HepG2 (cell line): ENCODE measurements around the gene ZNF548. TPM values are rescaled to one million over a fixed set of nuclear protein-coding genes. Genes with fewer than 3 reads are reported as not detected.
A peak's percentile ranks its signal among the peaks of the same experiment; 100 is the strongest.

Experiments used
- ATF1 ChIP-seq: IDR thresholded peaks from 2 replicates; pipeline ENCODE4 v1.6.1; 2016; ENCODE audit warnings: mild to moderate bottlenecking, control low read depth
- CTCF ChIP-seq: sonication (generic); formaldehyde crosslinking; IDR thresholded peaks from 2 replicates; pipeline ENCODE4 v1.5.0; 2020; ENCODE audit warnings: mild to moderate bottlenecking, missing genetic modification reagents, moderate library complexity
- ELF3 ChIP-seq: IDR thresholded peaks from 2 replicates; pipeline ENCODE4 v1.6.1; 2016; ENCODE audit warnings: missing genetic modification reagents, missing compliant biosample characterization
- FOXK2 ChIP-seq: fragments of 450-650 bp; IDR thresholded peaks from 2 replicates; pipeline ENCODE4 v1.6.1; 2016
- FOXO4 ChIP-seq: sonication (generic); formaldehyde crosslinking; conservative IDR thresholded peaks from 2 replicates; pipeline ENCODE4 v1.8.1; 2023; ENCODE audit warnings: missing genetic modification reagents
- GABPB1 ChIP-seq: IDR thresholded peaks from 2 replicates; pipeline ENCODE4 v1.6.1; 2016; ENCODE audit warnings: mild to moderate bottlenecking, missing genetic modification reagents, moderate library complexity, missing compliant biosample characterization
- HNF1B ChIP-seq: sonication (generic); formaldehyde crosslinking; IDR thresholded peaks from 2 replicates; pipeline ENCODE4 v1.5.1; 2020; ENCODE audit warnings: mild to moderate bottlenecking, moderate library complexity, missing genetic modification reagents
- HNRNPLL ChIP-seq: fragments of 200-400 bp; formaldehyde crosslinking; IDR thresholded peaks from 2 replicates; pipeline ENCODE4 v1.6.1; 2017; ENCODE audit warnings: mild to moderate bottlenecking, low read depth, low read length; ENCODE audit not compliant: poor library complexity, severe bottlenecking
- HOXA9 ChIP-seq: sonication (generic); formaldehyde crosslinking; IDR thresholded peaks from 2 replicates; pipeline ENCODE4 v1.8.1; 2022; ENCODE audit warnings: missing genetic modification reagents, mild to moderate bottlenecking, moderate library complexity, borderline replicate concordance
- KLF16 ChIP-seq, 2 experiments: sonication (generic) in 1 of 2; formaldehyde crosslinking in 1 of 2; IDR thresholded peaks; 2 replicates each; pipeline versions ENCODE4 v1.6.1 to v1.8.0; 2016 to 2023; ENCODE audit warnings: missing genetic modification reagents in 2 of 2, missing compliant biosample characterization in 1 of 2
- MAF1 ChIP-seq: sonication (generic); formaldehyde crosslinking; IDR thresholded peaks from 2 replicates; pipeline ENCODE4 v1.5.0; 2020; ENCODE audit warnings: missing genetic modification reagents, borderline replicate concordance
- MLXIP ChIP-seq: sonication (generic); formaldehyde crosslinking; IDR thresholded peaks from 2 replicates; pipeline ENCODE4 v1.9.0; 2021; ENCODE audit warnings: missing genetic modification reagents, borderline replicate concordance
- MXD4 ChIP-seq: IDR thresholded peaks from 2 replicates; pipeline ENCODE4 v1.6.1; 2016; ENCODE audit warnings: mild to moderate bottlenecking, missing biosample characterization, missing genetic modification reagents
- MYNN ChIP-seq: sonication (generic); formaldehyde crosslinking; IDR thresholded peaks from 2 replicates; pipeline ENCODE4 v1.4.0; 2020; ENCODE audit warnings: mild to moderate bottlenecking, low read depth, missing genetic modification reagents
- NFE2L1 ChIP-seq: sonication (generic); formaldehyde crosslinking; IDR thresholded peaks from 2 replicates; pipeline ENCODE4 v1.4.0; 2020; ENCODE audit warnings: missing genetic modification reagents, mild to moderate bottlenecking, borderline replicate concordance
- NFKB2 ChIP-seq: sonication (generic); formaldehyde crosslinking; IDR thresholded peaks from 2 replicates; pipeline ENCODE4 v1.4.0; 2020; ENCODE audit warnings: missing genetic modification reagents, borderline replicate concordance
- NR2C2 ChIP-seq: sonication (generic); formaldehyde crosslinking; IDR thresholded peaks from 2 replicates; pipeline ENCODE4 v1.4.0; 2020; ENCODE audit warnings: missing genetic modification reagents, mild to moderate bottlenecking, moderate library complexity, borderline replicate concordance
- ZNF530 ChIP-seq: sonication (generic); formaldehyde crosslinking; IDR thresholded peaks from 2 replicates; pipeline ENCODE4 v1.5.0; 2020; ENCODE audit warnings: low read depth, mild to moderate bottlenecking, missing genetic modification reagents
- ZNF775 ChIP-seq: sonication (generic); formaldehyde crosslinking; IDR thresholded peaks from 2 replicates; pipeline ENCODE4 v1.4.0; 2020; ENCODE audit warnings: missing genetic modification reagents, mild to moderate bottlenecking, moderate library complexity, borderline replicate concordance
- ZNF788 ChIP-seq: sonication (generic); formaldehyde crosslinking; IDR thresholded peaks from 2 replicates; pipeline ENCODE4 v1.5.0; 2020; ENCODE audit warnings: mild to moderate bottlenecking, missing genetic modification reagents, borderline replicate concordance
- polyA plus RNA-seq, 8 experiments: library from polyadenylated mRNA; depleted of rRNA in 3 of 8; stranded (reverse) in 7 of 8; unstranded in 1 of 8; fragments of >200 nt; fragmentation: Illumina TruSeq in 4 of 8; extraction: Trizol in 4 of 8; gene quantifications; 2 replicates each; pipeline versions ENCODE4 v1.2.1 to v1.2.3, GENCODE V29; 2011 to 2016; ENCODE audit warnings: low read depth in 4 of 8, missing spikeins in 1 of 8, mixed read lengths in 1 of 8; ENCODE audit not compliant: insufficient read depth in 1 of 8
- total RNA-seq, 5 experiments: library from RNA; depleted of rRNA; stranded (reverse); fragments of >200 nt; fragmentation: Illumina TruSeq; extraction: Trizol; gene quantifications; 2 replicates each; pipeline ENCODE4 v1.2.3, GENCODE V29; 2016; ENCODE audit warnings: low read depth in 1 of 5

The ZNF548 gene
- total and polyA plus RNA-seq, 2 of the 13 experiments (the other 11 are each of a cell fraction or from before 2014, with no cell fraction given), result 19.6 to 24.9 TPM

GRCh38 chr19:57410877-57411671, 21.4 kb downstream of the ZNF548 start, which contains the start of gene ZNF17 (continued):
- TF ChIP-seq MYNN (CRISPR knock-in tag), result no peak
- TF ChIP-seq NFE2L1, result peak; percentile 26; the same call in 1 of the 2 replicates
- peak; percentile 67 for TF ChIP-seq HNRNPLL
- TF ChIP-seq ELF3, result peak; percentile 50; the same call in 1 of the 2 replicates
- TF ChIP-seq MXD4, result no peak; the same call in none of the 2 replicates
- 0 out of 2 replicates have a peak, but pooled peaks have one; percentile 74 for TF ChIP-seq ZNF788 (CRISPR knock-in tag)
- 0 out of 2 replicates have a peak, but pooled peaks have one; percentile 36 for TF ChIP-seq NFKB2 (CRISPR knock-in tag)
- no peak for TF ChIP-seq ZNF775 (CRISPR knock-in tag)
- no peak for TF ChIP-seq HOXA9 (CRISPR knock-in tag)
- TF ChIP-seq FOXO4 (CRISPR knock-in tag), result no peak
- TF ChIP-seq NR2C2 (CRISPR knock-in tag), result peak; percentile 92
- peak; percentile 81 for TF ChIP-seq FOXK2
- TF ChIP-seq GABPB1 (CRISPR knock-in tag), result peak; percentile 98
- 0 out of 2 replicates have a peak, but pooled peaks have one; percentile 6 for TF ChIP-seq MLXIP (CRISPR knock-in tag)
- peak; percentile 3; the same call in 1 of the 2 replicates for TF ChIP-seq CTCF (CRISPR knock-in tag)
- peak in 1 of 2 experiments; percentile 69; a peak in 1 of 4 replicates for TF ChIP-seq KLF16 (CRISPR knock-in tag; IDR thresholded peaks at IDR 0.05)
- TF ChIP-seq ATF1 (CRISPR knock-in tag), result peak; percentile 90
- TF ChIP-seq HNF1B (CRISPR knock-in tag), result 0 out of 2 replicates have a peak, but pooled peaks have one; percentile 14
- no peak for TF ChIP-seq ZNF530 (CRISPR knock-in tag)
- TF ChIP-seq MAF1 (CRISPR knock-in tag), result 0 out of 2 replicates have a peak, but pooled peaks have one; percentile 35
